ENCODE data around the gene ABHD16A.

ABHD16A gene

GRCh38 chr6:31687860-31688693 lies 15.0 kb downstream of the ABHD16A start:
- no peak for DNase-seq

DNA sequence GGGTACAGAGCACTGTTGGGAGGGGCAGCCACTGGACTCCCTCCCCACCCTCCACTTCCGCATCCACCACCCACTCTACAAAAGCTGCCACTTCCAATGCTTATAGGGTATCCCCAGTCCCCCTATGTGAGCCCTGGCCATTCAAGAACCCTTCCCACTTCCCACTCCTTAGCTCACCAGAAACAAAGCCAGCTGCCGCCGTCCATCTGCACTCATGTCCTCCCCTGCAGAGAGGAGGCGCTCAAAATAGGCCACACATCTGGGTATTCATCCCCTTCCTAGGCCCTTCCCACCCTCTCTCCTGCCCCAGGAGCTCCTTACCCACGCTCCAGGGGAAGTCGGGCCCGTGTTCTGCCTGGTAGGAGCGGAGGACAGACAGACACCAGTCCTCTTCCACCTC lies 15.8 kb downstream of the ABHD16A start:
- no peak for DNase-seq

DNA sequence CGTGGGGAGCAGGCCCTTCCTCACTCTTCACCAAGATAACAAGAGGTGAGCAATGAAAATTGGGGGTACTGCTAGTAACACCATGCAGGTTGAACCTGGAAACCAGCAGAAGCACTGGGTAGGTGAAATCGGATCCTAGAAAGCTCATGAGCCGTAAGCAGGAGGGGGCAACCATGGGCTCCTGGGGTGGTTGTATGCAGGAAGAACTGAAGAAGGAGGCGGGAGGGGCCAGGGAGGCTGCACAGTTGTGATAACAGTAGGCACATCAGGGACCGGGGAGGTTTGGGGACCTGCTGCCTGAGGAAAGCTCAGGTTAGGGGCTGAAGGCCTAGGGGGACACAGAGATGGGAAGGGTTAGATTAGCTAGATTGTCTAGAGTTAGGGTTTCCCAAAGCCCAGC lies 16.6 kb downstream of the ABHD16A start:
- no peak for DNase-seq

GRCh38 chr6:31683591-31683990 lies 19.5 kb downstream of the ABHD16A start:
- DNase-seq = no peak

DNA sequence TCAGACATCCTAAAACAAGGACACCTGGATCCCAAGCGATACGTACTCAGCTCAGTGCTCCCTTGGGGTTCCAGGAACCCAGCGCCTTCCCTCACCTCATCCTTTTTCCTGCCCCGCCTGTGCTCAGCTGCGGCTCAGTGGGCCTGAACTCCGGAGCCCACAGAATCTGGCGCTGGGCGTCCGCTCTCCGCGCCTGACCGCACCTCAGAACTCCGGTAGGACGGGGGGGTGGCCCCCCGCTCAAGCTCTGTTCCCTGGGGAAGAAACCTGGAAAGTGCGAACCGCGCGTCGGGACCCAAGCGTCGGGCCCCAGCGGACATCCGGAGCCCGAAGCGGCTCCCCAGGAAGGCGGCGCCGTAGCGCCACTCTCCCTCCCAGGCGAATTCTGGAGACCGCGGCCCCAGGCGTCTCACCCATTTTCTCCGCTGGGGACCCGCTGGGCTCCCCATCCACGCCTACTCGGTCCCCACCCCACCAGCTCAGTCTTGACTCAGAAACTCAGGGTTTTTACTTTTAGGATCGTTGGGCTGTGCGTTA lies 21.9 kb downstream of the ABHD16A start:
- peak; percentile 61 for DNase-seq

DNA sequence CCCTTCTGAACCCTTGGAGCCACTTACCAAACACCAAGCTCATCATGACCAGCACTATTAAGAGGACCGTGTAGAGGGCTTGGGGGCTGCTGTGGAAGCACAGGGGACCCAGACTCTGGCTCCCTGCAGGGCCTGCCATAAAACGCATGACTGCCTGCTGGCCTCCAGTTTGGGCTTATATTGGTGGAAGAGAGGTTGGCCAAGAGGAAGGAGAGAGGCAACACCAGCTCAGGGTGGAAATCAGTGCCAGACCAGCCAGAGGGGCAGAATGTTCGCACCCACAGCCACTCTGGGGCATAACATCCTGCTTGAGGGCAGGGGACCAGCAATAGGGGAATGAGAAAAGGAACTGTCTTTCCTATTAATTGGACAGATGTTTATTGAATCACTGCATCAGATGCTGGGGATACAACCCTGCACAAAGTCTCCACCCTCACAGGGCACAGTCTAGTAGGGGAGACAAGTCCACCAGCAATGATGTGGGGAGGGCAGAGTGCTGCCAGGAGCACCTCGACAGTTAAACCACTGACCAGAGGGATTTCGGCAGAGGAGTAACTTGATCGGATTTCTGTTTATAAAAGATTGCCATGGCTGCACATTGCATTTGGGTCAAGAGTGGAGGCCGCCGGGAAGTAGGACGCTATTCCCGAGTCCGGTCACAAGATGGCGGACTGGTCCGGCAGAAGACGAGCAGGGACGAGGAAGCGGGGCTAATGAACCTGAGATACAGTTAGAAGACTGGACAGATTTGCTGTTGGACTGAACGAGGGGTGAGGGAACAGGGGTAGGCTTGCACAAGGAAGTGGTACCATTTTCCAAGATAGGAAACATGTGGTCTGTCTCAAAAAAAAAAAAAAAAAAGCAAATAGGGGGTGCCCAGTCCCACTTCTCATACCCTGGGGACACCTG lies 22.6 kb downstream of the ABHD16A start, which contains the start of gene LY6G5C:
Gene LY6G5C (minus strand): TSS at position 842 of the 909 bp plus-strand sequence. CDS start 694 bp downstream, at position 148.
- DNase-seq = peak; percentile 76

GRCh38 chr6:31677955-31678354 lies 25.2 kb downstream of the ABHD16A start:
- DNase-seq = no peak

DNA sequence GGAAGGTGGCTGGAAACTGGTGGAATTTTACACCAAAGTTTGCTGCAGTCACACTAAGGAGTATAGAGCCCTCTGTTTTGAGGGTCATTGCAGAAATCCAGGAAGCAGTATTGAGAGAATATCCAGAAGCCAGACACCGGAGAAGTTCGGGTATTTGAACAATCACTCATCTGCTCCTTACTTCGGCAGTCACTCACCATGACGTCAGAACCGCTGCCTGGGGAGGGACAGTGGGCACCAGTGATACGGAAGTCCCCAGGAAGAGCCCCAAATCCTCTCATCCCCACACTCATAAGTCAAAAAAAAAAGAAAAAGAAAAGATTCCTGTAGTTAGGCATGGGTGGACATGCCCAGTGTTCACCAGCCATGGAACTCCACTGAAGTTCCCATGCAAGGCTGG lies 26.2 kb downstream of the ABHD16A start:
- no peak for DNase-seq

DNA sequence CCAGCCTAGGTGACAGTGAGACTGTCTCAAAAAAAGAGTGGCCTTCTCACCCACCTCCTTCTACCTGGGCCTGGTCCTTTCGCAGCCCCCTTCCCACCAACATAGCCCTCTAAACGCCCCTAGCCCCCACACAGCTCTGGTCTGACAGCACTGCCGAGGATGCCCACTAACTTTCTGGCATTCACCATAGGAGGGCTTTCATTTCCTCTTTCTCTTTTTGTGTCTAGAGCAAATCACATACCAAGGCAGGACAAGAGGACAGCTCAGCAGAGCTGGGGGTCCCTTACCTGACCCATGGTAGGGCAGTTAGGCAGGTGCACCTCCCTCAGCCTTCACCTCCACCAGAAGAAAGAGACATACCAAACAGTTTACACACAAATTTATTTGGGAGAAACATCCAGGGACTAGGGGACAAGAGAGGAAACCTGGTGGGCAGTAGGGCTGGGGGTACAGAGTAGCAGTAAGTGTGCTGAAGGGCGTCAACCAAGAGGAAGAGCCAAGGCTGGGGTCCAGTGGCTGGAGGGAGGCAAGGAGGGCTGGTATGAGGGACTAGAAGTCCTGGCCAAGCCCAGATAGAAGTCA lies 26.7 kb downstream of the ABHD16A start:
- no peak for DNase-seq

- no peak for DNase-seq
Measured at GRCh38 chr6:31669676-31670075, 33.4 kb downstream of the ABHD16A start, which contains the start of gene LY6G5B. Gene LY6G5B, plus strand, starts transcription at chr6:31669976. Its CDS starts 975 bp downstream, at chr6:31670951.

- no peak for DNase-seq
Measured at GRCh38 chr6:31666337-31666965, 36.7 kb downstream of the ABHD16A start.

DNA sequence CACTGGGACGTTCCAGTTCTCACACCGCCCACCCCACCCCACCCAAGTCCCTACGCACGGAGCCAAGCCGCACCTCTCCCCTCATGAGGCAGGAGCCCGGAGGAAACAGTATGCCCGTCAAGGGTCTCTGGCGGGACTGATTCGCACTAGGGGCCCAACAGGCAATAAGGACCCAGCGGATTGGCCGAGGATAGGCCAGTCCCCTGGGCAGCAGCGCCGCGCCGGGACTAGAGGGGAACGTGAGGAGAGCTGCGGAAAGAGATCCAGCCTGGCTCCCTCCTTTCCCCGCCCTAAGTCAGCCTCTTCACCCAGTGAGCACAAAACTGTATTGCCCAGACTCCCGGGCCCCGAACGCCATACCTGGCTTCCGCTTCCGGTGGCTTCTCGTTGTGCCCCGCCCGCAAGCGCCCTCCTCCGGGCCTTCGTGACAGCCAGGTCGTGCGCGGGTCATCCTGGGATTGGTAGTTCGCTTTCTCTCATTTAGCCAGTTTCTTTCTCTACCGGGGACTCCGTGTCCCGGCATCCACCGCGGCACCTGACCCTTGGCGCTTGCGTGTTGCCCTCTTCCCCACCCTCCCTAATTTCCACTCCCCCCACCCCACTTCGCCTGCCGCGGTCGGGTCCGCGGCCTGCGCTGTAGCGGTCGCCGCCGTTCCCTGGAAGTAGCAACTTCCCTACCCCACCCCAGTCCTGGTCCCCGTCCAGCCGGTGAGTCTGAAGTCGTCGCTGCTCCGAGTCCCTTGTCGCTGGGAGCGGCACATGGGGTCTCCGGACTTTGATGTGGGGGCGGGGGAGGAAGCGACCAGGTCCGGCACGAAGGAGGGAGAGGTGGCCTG lies 37.4 kb downstream of the ABHD16A start, which contains the start of gene CSNK2B:
Gene CSNK2B (plus strand): TSS at position 580 of the 836 bp plus-strand sequence. CDS start 752 bp downstream, outside the sequence.
- peak; percentile 98 for DNase-seq

GRCh38 chr6:31664790-31665500 lies 38.2 kb downstream of the ABHD16A start, which contains the start of gene GPANK1:
Gene GPANK1, minus strand, starts transcription at chr6:31664997. Its CDS starts 519 bp downstream, at chr6:31664478.
- DNase-seq = peak; percentile 94

DNA sequence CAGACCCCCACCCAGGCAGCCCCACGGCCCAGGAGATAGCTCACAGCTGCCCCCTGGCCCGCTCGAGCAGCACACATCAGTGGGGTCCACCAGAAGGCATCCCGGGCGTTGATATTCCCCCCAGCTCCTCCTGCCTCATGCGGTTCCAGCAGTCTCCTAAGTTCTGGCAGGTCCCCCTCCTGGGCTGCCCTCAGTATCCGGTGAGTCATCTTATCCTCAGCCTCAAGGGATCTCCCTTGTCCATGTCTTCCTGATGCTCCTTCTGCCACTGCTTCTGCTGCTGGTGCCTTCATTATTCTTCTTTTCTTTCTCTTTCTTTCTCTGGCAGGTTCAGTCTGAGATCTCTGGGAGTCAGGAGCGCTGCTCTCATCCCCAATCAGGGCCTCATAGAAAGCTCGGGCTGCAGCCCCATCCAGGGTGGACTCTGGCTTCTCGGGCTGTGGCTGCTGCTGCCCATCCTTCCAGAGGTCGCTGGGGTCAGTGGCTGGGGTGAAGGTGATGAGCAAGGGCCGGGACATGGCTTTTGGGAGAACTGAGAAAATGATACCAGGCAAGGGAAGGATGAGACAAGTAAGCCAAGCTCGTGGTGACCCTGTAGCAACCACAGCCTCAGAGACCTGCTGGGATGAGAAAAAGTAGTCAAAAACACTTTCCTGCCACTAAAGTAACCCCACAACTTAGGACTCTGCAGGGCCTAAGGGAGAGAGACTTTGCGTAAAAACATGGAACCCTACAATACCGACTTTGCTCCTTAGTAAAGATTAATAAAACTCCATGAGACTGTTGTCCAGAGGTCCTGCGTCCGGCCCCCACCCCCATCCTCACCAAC lies 38.9 kb downstream of the ABHD16A start:
- DNase-seq = no peak

DNA sequence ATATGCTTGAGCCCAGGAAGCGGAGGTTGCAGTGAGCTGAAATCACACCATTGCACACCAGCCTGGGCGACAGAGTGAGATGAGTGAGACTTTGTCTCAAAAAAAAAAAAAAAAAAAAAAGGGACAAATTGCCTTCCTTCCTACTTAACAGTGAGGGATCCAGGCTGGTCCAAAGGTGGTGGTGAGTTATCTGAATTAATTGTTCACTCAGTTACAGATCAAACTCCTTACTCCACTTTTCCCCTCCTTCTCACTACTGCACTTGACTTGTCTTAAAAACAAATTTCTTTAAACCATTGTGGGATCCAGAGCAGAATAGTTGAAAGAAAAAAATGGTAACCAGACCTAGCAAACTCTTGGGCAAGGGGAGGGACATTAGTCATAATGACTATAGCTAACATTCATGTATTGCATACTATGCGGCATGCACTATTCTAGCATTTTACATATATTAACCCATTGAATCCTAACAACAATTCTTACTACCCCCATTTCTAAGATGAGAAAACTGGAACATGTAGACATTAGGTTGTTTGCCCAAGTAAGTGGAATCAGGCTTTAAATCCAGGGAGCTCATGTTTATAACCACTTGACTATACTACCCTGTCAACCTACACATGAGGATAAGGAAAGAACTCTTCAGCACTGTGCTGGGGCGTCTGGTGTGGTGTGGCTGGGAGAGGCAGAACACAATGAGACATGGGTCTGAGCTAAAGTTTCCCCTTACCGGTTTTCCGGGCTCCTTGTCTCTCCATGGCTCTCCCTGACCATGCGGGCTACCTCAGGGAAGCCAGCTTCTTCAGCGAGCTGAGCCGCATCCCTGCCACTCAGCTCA lies 39.8 kb downstream of the ABHD16A start:
- DNase-seq = no peak

- DNase-seq = no peak
Measured at GRCh38 chr6:31662124-31662723, 40.9 kb downstream of the ABHD16A start.

- no peak for DNase-seq
Measured at GRCh38 chr6:31661262-31662123, 41.6 kb downstream of the ABHD16A start.

All from CD4-positive, alpha-beta T cell treated with Interleukin-6 for 4 hours (primary cell).